OCI-LY7 (cell line): ENCODE data around the gene RGR.

Experiments
- CTCF ChIP-seq: fragments of 200-600 bp; sonication (generic); conservative IDR thresholded peaks from 2 replicates; pipeline ENCODE4 v1.5.1; 2014; ENCODE audit warnings: mild to moderate bottlenecking, antibody characterized with exemption, low read length, moderate library complexity, mixed read lengths
- EZH2phosphoT487 ChIP-seq: fragments of 200-600 bp; sonication (generic); IDR thresholded peaks from 2 replicates; pipeline ENCODE4 v1.6.1; 2018; ENCODE audit warnings: low read depth, borderline replicate concordance, mild to moderate bottlenecking, mixed run types, antibody characterized with exemption, low read length, moderate library complexity, mixed read lengths

DNA sequence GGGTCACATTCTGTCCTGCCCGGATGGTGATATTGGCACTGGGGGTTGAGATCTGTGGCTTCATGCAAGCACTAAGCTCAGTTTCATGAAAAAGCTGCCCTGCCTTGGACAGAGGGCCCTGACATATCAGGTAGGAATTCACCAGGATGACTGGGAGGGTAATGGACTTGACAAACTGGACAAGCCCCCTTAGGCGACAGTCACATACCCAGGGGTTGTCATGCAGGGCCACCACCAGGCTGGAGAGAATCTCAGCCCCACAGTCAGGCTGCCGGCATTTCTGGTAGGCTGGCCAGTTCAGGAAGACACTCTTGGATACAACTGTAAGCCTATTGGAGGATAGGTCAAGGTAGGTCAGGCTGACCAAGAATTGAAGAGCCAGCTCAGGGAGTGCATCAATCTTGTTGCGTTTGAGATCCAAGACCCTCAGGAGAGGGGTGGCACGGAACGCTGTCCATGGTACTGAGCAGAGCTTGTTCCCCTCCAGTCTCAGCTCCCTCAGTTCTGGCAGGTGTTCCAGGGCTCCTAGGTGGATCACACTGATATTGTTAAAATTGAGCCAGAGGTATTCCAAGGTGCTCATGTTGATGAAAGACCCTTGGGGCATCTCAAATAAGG is 20.3 kb upstream of the RGR start:
- TF ChIP-seq CTCF, result no peak
- no peak for TF ChIP-seq EZH2phosphoT487
